HEK293T (cell line): Measurements from ENCODE around the gene KIF13A.

Experiments
- ARNT ChIP-seq: fragments of 450-650 bp; IDR thresholded peaks from 2 replicates; pipeline ENCODE4 v1.6.1; 2017; ENCODE audit warnings: mild to moderate bottlenecking
- BHLHE40 ChIP-seq: fragments of 450-650 bp; IDR thresholded peaks from 2 replicates; pipeline ENCODE4 v1.6.1; 2016; ENCODE audit warnings: mild to moderate bottlenecking, moderate library complexity, borderline replicate concordance
- ELF4 ChIP-seq: fragments of 450-650 bp; IDR thresholded peaks from 2 replicates; pipeline ENCODE4 v1.6.1; 2017; ENCODE audit warnings: antibody characterized with exemption
- FOXA1 ChIP-seq: fragments of 450-650 bp; IDR thresholded peaks from 2 replicates; pipeline ENCODE4 v1.6.1; 2016; ENCODE audit warnings: mild to moderate bottlenecking
- FOXK2 ChIP-seq: fragments of 450-650 bp; IDR thresholded peaks from 2 replicates; pipeline ENCODE4 v1.6.1; 2016; ENCODE audit warnings: mild to moderate bottlenecking
- FOXM1 ChIP-seq: fragments of 450-650 bp; IDR thresholded peaks from 2 replicates; pipeline ENCODE4 v1.6.1; 2017; ENCODE audit warnings: mild to moderate bottlenecking, borderline replicate concordance
- L3MBTL2 ChIP-seq: fragments of 450-650 bp; conservative IDR thresholded peaks from 2 replicates; pipeline ENCODE4 v1.6.1; 2016; ENCODE audit warnings: mild to moderate bottlenecking
- LEF1 ChIP-seq: fragments of 450-650 bp; IDR thresholded peaks from 2 replicates; pipeline ENCODE4 v1.6.1; 2017; ENCODE audit warnings: mild to moderate bottlenecking, borderline replicate concordance
- NFRKB ChIP-seq: fragments of 450-650 bp; IDR thresholded peaks from 2 replicates; pipeline ENCODE4 v1.6.1; 2016; ENCODE audit warnings: mild to moderate bottlenecking, moderate library complexity
- SP1 ChIP-seq: fragments of 450-650 bp; IDR thresholded peaks from 2 replicates; pipeline ENCODE4 v1.6.1; 2017
- TARDBP ChIP-seq: fragments of 450-650 bp; IDR thresholded peaks from 2 replicates; pipeline ENCODE4 v1.6.1; 2016

DNA sequence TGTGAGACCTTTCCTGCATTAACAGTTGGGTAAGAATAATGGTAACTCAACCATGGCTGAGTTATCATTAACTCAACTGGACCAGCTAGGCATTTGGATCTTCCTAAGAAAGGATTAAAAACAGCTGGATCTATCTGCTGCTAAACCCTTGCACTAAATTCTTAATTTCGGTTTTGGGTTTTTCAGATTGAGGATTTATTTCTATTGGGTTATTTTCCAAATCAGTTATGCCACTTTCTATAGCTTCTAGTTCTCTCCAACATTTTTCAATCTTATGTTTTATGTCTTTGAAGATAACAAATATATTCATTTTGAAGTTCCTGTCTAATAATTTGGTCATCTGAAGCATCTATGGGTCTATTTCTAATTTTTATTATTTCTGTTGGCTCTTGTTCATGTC is 92.5 kb downstream of the KIF13A start:
- no peak for TF ChIP-seq LEF1
- no peak for TF ChIP-seq SP1
- TF ChIP-seq L3MBTL2 = no peak
- no peak for TF ChIP-seq TARDBP
- no peak for TF ChIP-seq FOXM1
- no peak for TF ChIP-seq FOXA1
- TF ChIP-seq FOXK2 = no peak
- no peak for TF ChIP-seq ARNT
- no peak for TF ChIP-seq BHLHE40
- TF ChIP-seq ELF4 = no peak
- no peak for TF ChIP-seq NFRKB
